K562 (cell line): ENCODE results near the gene MAP3K14. TPM values are rescaled to one million over a fixed set of nuclear protein-coding genes. Genes with fewer than 3 reads are reported as not detected.
A peak's percentile ranks its signal among the peaks of the same experiment; 100 is the strongest.

Source experiments
- ATAC-seq: fragments of 200-7000 bp; cut with Tn5 transposase; 3 replicates; pipeline ENCODE4 v1.9.1; 2020; ENCODE audit warnings: moderate library complexity
- BruUV-seq: library from RNA; stranded (reverse); fragments of 400-500 nt; replicated peaks from 2 replicates; lab custom pipeline; 2021; lab: Mats Ljungman, UMichigan
- CTCF ChIA-PET: fragments of 300-600 bp; formaldehyde crosslinking; extraction: SDS; loops from one replicate; lab custom pipeline; 2021; ENCODE audit warnings: low intra/inter-chr PET ratio; lab: Yijun Ruan, JAX
- POLR2A ChIA-PET: fragments of 300-600, 350-650 bp; sonication (Branson Sonifier 250); formaldehyde crosslinking; extraction: SDS; loops from one replicate; lab custom pipeline; 2021; ENCODE audit warnings: antibody characterized with exemption, inconsistent platforms; lab: Yijun Ruan, JAX
- DNase-seq, 4 experiments: peaks; one replicate each; pipeline versions ENCODE4 v3.0.0 to v3.0.0-alpha.2; 2011 to 2018; ENCODE audit warnings: low spot score in 3 of 4, mixed read lengths in 3 of 4; ENCODE audit errors: extremely low read depth in 1 of 4
- FAIRE-seq: peaks from 2 replicates; lab custom pipeline; 2011; peaks lifted over from hg19 to GRCh38; lab: Jason Lieb, UNC
- H2AFZ ChIP-seq: 2 replicates; pipeline ENCODE4 v1.6.0; 2011; ENCODE audit warnings: low read depth, low read length, control low read depth, inconsistent platforms
- H3K27ac ChIP-seq: fragments of 200-600 bp; 3 replicates; pipeline ENCODE4 v1.8.0; 2011; ENCODE audit warnings: low read depth, mild to moderate bottlenecking, control low read depth, inconsistent platforms, low read length, moderate library complexity, mixed read lengths; ENCODE audit errors: extremely low read depth
- H3K27me3 ChIP-seq, 2 experiments: fragments of 300-600 bp in 1 of 2; 2 replicates in 1 of 2; 3 replicates in 1 of 2; pipeline versions ENCODE4 v1.6.0 to v1.8.0; 2011; ENCODE audit warnings: inconsistent platforms in 2 of 2, low read length in 2 of 2, mild to moderate bottlenecking in 1 of 2, mixed read lengths in 1 of 2, moderate library complexity in 1 of 2; ENCODE audit not compliant: control insufficient read depth in 2 of 2, insufficient read depth in 2 of 2
- H3K36me3 ChIP-seq: fragments of 300-600 bp; 3 replicates; pipeline ENCODE4 v1.8.0; 2011; ENCODE audit warnings: mild to moderate bottlenecking, low read length, inconsistent platforms; ENCODE audit not compliant: control insufficient read depth, insufficient read depth
- H3K4me1 ChIP-seq, 2 experiments: fragments of 200-600 bp in 1 of 2; replicated peaks in 1 of 2; 2 replicates in 1 of 2; 3 replicates in 1 of 2; pipeline versions ENCODE4 v1.5.1 to v1.8.0; 2011; ENCODE audit warnings: inconsistent platforms in 2 of 2, low read length in 2 of 2, mild to moderate bottlenecking in 1 of 2, mixed read lengths in 1 of 2, moderate library complexity in 1 of 2; ENCODE audit not compliant: control insufficient read depth in 2 of 2, insufficient read depth in 2 of 2
- H3K4me2 ChIP-seq: 2 replicates; pipeline ENCODE4 v1.6.1; 2011; ENCODE audit warnings: low read length, control low read depth, inconsistent platforms, mixed read lengths; ENCODE audit not compliant: insufficient read depth
- H3K4me3 ChIP-seq: fragments of 200-600 bp; sonication (generic), shearing (Covaris generic); 2 replicates; pipeline ENCODE4 v1.5.1; 2016; ENCODE audit warnings: control low read depth, inconsistent platforms
- H3K79me2 ChIP-seq: fragments of 200-600 bp; 3 replicates; pipeline ENCODE4 v1.8.0; 2011; ENCODE audit warnings: low read length, inconsistent platforms; ENCODE audit not compliant: control insufficient read depth, insufficient read depth
- H3K9ac ChIP-seq, 2 experiments: 2 replicates each; pipeline versions ENCODE4 v1.6.0 to v1.6.1; 2011; ENCODE audit warnings: low read depth in 2 of 2, low read length in 2 of 2, control low read depth in 1 of 2, inconsistent platforms in 1 of 2, mild to moderate bottlenecking in 1 of 2, mixed read lengths in 1 of 2; ENCODE audit not compliant: insufficient read depth in 1 of 2
- H3K9me1 ChIP-seq: one replicate; pipeline ENCODE4 v1.6.0; 2011; ENCODE audit warnings: inconsistent platforms, mild to moderate bottlenecking, low read length, moderate library complexity; ENCODE audit not compliant: control insufficient read depth, insufficient read depth
- H3K9me3 ChIP-seq: replicated peaks from 2 replicates; pipeline ENCODE4 v1.5.1; 2011; ENCODE audit warnings: low read depth, low read length, inconsistent platforms; ENCODE audit not compliant: control insufficient read depth, insufficient read depth
- H4K20me1 ChIP-seq: replicated peaks from 2 replicates; pipeline ENCODE4 v1.6.1; 2011; ENCODE audit warnings: low read length, inconsistent platforms, mixed read lengths; ENCODE audit not compliant: control insufficient read depth, insufficient read depth
- CEBPG ChIP-seq, 3 experiments: fragments of 200-800 bp in 1 of 3; sonication (Bioruptor generic) in 1 of 3; sonication (generic) in 1 of 3; formaldehyde crosslinking in 1 of 3; IDR thresholded peaks in 2 of 3; conservative IDR thresholded peaks in 1 of 3; 2 replicates each; pipeline versions ENCODE4 v1.6.1 to v1.8.0; 2016 to 2022; ENCODE audit warnings: missing compliant biosample characterization in 2 of 3, missing genetic modification characterization in 2 of 3, mild to moderate bottlenecking in 1 of 3, missing genetic modification reagents in 1 of 3
- RBM25 ChIP-seq: fragments of 200-400 bp; formaldehyde crosslinking; IDR thresholded peaks from 2 replicates; pipeline ENCODE4 v1.6.1; 2018; ENCODE audit warnings: low read length, low read depth, moderate library complexity; ENCODE audit not compliant: severe bottlenecking
- ZC3H8 ChIP-seq: fragments of 450-650 bp; IDR thresholded peaks from 2 replicates; pipeline ENCODE4 v1.6.1; 2017
- ZFP36 ChIP-seq: fragments of 150-350 bp; IDR thresholded peaks from 2 replicates; pipeline ENCODE4 v1.6.1; 2018; ENCODE audit warnings: low read length, low read depth; ENCODE audit not compliant: partially characterized antibody
- WGBS: fragments of 100-300 bp; shearing (Covaris generic); methylation state at CpG from one replicate; pipeline ENCODE4 v1.1.6; 2016; ENCODE audit warnings: low coverage, mixed read lengths; ENCODE audit not compliant: insufficient coverage; ENCODE audit errors: missing lambda C conversion rate; 5-methylcytosine and 5-hydroxymethylcytosine counted together
- in situ Hi-C: fragments of 300-500 bp; cut with MboI; formaldehyde crosslinking; loops from 4 replicates; pipeline ENCODE4 v1.15.0; 2018; ENCODE audit warnings: inconsistent platforms, mixed read lengths
- intact Hi-C: fragments of 100-400 bp; cut with micrococcal nuclease; formaldehyde crosslinking; loops from 2 replicates; pipeline ENCODE4 v1.14.2; 2022
- polyA plus RNA-seq, 8 experiments: library from polyadenylated mRNA; depleted of rRNA in 4 of 8; stranded (reverse) in 5 of 8; unstranded in 3 of 8; fragments of >200 nt; fragmentation: Nextera tagmentation in 2 of 8; fragmentation: Illumina TruSeq in 1 of 8; extraction: Ambion mirVana in 2 of 8; extraction: Trizol in 1 of 8; gene quantifications; 2 replicates each; pipeline versions ENCODE4 v1.2.1 to v1.2.3, GENCODE V29; 2011 to 2014; ENCODE audit warnings: inconsistent platforms in 1 of 8, missing spikeins in 1 of 8
- total RNA-seq, 7 experiments: library from RNA; depleted of rRNA in 6 of 7; stranded (reverse); fragments of >200 nt in 6 of 7; fragmentation: Illumina TruSeq in 2 of 7; extraction: Trizol in 2 of 7; gene quantifications; 2 replicates each; pipeline versions ENCODE4 v1.2.1 to v1.2.3, GENCODE V29; 2011 to 2021; ENCODE audit warnings: low replicate concordance in 1 of 7
- TF ChIP-seq, protein P1 (sequence below), 2 experiments: fragments of 450-650 bp in 1 of 2; sonication (generic) in 1 of 2; formaldehyde crosslinking in 1 of 2; IDR thresholded peaks in 1 of 2; conservative IDR thresholded peaks in 1 of 2; 2 replicates each; pipeline versions ENCODE4 v1.6.1 to v1.8.1; 2016 to 2023; ENCODE audit warnings: mild to moderate bottlenecking in 2 of 2, moderate library complexity in 2 of 2, inconsistent platforms in 1 of 2, missing genetic modification reagents in 1 of 2

MAP3K14 gene
- total and polyA plus RNA-seq, 9 of the 15 experiments (the other 6 are each of a cell fraction or from before 2014, with no cell fraction given), result 0.45 to 8.7 (median 3.2) TPM

DNA sequence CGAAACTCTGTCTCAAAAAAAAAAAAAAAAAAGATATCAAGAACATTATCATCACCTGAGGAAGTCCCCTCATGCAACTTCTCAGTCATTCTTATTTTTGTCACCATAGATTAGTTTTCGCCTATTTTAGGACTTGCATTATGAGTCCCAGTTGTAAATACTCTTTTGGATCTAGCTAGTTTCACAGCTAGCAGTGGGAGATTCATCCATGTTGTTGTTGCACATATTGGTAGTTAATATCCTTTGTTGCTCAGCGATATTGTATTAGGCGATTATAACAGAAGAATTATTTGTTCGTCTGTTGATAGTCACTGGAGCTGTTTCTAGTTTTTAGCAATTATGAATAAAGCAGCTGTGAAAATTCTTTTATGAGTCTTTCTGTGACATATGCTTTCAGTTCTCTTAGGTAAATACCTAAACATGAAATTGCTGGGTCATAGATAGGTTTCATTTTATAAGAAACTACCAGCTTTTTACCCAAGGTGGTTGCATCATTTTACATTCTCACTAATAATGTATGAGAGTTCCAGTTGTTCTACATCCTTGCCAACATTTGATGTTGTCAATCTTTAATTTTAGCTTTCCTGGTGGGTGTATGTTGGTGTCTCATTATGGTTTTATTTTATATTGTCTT, 40.7 kb upstream of the MAP3K14 start:
- peaks cover 0 to 6% of the 10 kb centered on the region in 2 experiments; a peak in 4 of 5 replicates for H3K4me1 ChIP-seq
- H3K36me3 ChIP-seq, result no peaks in the 10 kb centered on the region
- H3K79me2 ChIP-seq, result no peaks in the 10 kb centered on the region
- in situ Hi-C loops, result no loop called here
- H2AFZ ChIP-seq, result peak overlapping the region; percentile 3; the same call in 1 of the 2 replicates
- no peak overlapping the region for H3K9ac ChIP-seq
- POLR2A ChIA-PET, result interaction anchor here (0.6 to 1.5 kb wide), 4 partner anchors 9 to 209 kb away, joined by 3 to 5 read pairs (median 4); partner anchors contain the start of gene HEXIM1
- no peaks in the 10 kb centered on the region for H3K9me3 ChIP-seq
- no peak overlapping the region for H3K27ac ChIP-seq
- TF ChIP-seq, protein P1, sequence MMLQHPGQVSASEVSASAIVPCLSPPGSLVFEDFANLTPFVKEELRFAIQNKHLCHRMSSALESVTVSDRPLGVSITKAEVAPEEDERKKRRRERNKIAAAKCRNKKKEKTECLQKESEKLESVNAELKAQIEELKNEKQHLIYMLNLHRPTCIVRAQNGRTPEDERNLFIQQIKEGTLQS (IDR thresholded peaks at IDR 0.05), result peak; percentile 41
- TF ChIP-seq, protein P1 (CRISPR knock-in tag; conservative IDR thresholded peaks at IDR 0.05), result no peak
- TF ChIP-seq ZFP36, result peak; percentile 38
- no peak for TF ChIP-seq ZC3H8
- peak; percentile 51 for TF ChIP-seq RBM25
- no peak for TF ChIP-seq CEBPG (CRISPR knock-in tag; IDR thresholded peaks at IDR 0.05)
- TF ChIP-seq CEBPG (tag; conservative IDR thresholded peaks at IDR 0.05 in 1 of 2, IDR thresholded peaks at IDR 0.05 in 1 of 2), result peak in 1 of 2 experiments; percentile 41; a peak in 1 of 4 replicates
- TF ChIP-seq, all 486 proteins: peak for 4
- peaks cover 5 to 21% of the 10 kb centered on the region in 2 experiments; a peak in 3 of 5 replicates for H3K27me3 ChIP-seq
- no TSS peak for BruUV-seq
- FAIRE-seq (no peak), ATAC-seq (no peak), DNase-seq (no peak)
- CTCF ChIA-PET, result no interaction called here
- no peak overlapping the region for H3K4me3 ChIP-seq
- intact Hi-C loops, result no loop called here
- no peaks in the 10 kb centered on the region for H4K20me1 ChIP-seq
- WGBS, result 27% methylated on average over 5 of the region's 5 CpGs
- H3K9me1 ChIP-seq, result no peaks in the 10 kb centered on the region
- no peak overlapping the region for H3K4me2 ChIP-seq
